GM23338 (cell line): ENCODE results near the gene LYRM7. TPM values are rescaled to one million over a fixed set of nuclear protein-coding genes. Genes with fewer than 3 reads are reported as not detected.

Experiments used
- ATAC-seq: fragments of 200-7000 bp; cut with Tn5 transposase; 3 replicates; pipeline ENCODE4 v1.9.1; 2020
- DNase-seq: peaks from one replicate; pipeline ENCODE4 v3.0.0-alpha.2; 2015; ENCODE audit warnings: low spot score
- H2AFZ ChIP-seq: fragments of 200-600 bp; sonication (generic); 2 replicates; pipeline ENCODE4 v1.8.0; 2016; ENCODE audit warnings: antibody characterized with exemption, mild to moderate bottlenecking, moderate library complexity
- H3F3A ChIP-seq: fragments of 200-600 bp; sonication (generic); replicated peaks from 2 replicates; pipeline ENCODE4 v1.8.0; 2017; ENCODE audit warnings: antibody characterized with exemption, mixed run types, low read depth
- H3K27ac ChIP-seq: fragments of 200-600 bp; sonication (generic); 2 replicates; pipeline ENCODE4 v1.6.1; 2016; ENCODE audit warnings: low read depth
- H3K27me3 ChIP-seq: fragments of 200-600 bp; sonication (generic); 2 replicates; pipeline ENCODE4 v1.8.0; 2016; ENCODE audit warnings: mild to moderate bottlenecking, mixed run types, moderate library complexity; ENCODE audit not compliant: insufficient read depth
- H3K36me3 ChIP-seq: fragments of 200-600 bp; sonication (generic); 2 replicates; pipeline ENCODE4 v1.8.0; 2016; ENCODE audit warnings: mild to moderate bottlenecking; ENCODE audit not compliant: insufficient read depth
- H3K4me1 ChIP-seq: fragments of 200-600 bp; sonication (generic); 2 replicates; pipeline ENCODE4 v1.8.0; 2016; ENCODE audit warnings: mild to moderate bottlenecking, moderate library complexity; ENCODE audit not compliant: insufficient read depth
- H3K4me2 ChIP-seq: fragments of 200-600 bp; sonication (generic); 2 replicates; pipeline ENCODE4 v1.7.1; 2017; ENCODE audit warnings: mixed run types
- H3K4me3 ChIP-seq: fragments of 200-600 bp; sonication (generic); 2 replicates; pipeline ENCODE4 v1.6.1; 2016; ENCODE audit warnings: mixed run types
- H3K79me2 ChIP-seq: fragments of 200-600 bp; sonication (generic); replicated peaks from 2 replicates; pipeline ENCODE4 v1.8.0; 2017; ENCODE audit warnings: mild to moderate bottlenecking; ENCODE audit not compliant: insufficient read depth
- H3K9me2 ChIP-seq: fragments of 200-600 bp; sonication (generic); 2 replicates; pipeline ENCODE4 v1.8.0; 2017; ENCODE audit not compliant: insufficient read depth
- H4K20me1 ChIP-seq: fragments of 200-600 bp; sonication (generic); replicated peaks from 2 replicates; pipeline ENCODE4 v1.8.0; 2017; ENCODE audit warnings: mild to moderate bottlenecking; ENCODE audit not compliant: insufficient read depth
- H3K27ac Mint-ChIP-seq: 2 replicates; pipeline ENCODE4 v1.8.0; 2020; ENCODE audit warnings: inconsistent platforms, mild to moderate bottlenecking, moderate library complexity, mixed read lengths
- H3K27me3 Mint-ChIP-seq: 3 replicates; pipeline ENCODE4 v1.8.0; 2022; ENCODE audit warnings: low read depth, mild to moderate bottlenecking, moderate library complexity, mixed read lengths, inconsistent platforms; ENCODE audit not compliant: insufficient read depth, poor library complexity
- H3K36me3 Mint-ChIP-seq: 3 replicates; pipeline ENCODE4 v1.8.0; 2021; ENCODE audit warnings: low read depth, mild to moderate bottlenecking, inconsistent platforms, moderate library complexity, mixed read lengths
- H3K4me1 Mint-ChIP-seq: 3 replicates; pipeline ENCODE4 v1.8.0; 2020; ENCODE audit warnings: mild to moderate bottlenecking, inconsistent platforms, mixed read lengths
- H3K4me3 Mint-ChIP-seq: 3 replicates; pipeline ENCODE4 v1.8.0; 2021; ENCODE audit warnings: moderate library complexity, mild to moderate bottlenecking, inconsistent platforms, mixed read lengths
- H3K9me3 Mint-ChIP-seq: 3 replicates; pipeline ENCODE4 v1.8.0; 2020; ENCODE audit warnings: moderate library complexity, mild to moderate bottlenecking, inconsistent platforms, mixed read lengths
- CREB1 ChIP-seq: fragments of 250-450 bp; sonication (Bioruptor Pico); IDR thresholded peaks from 2 replicates; pipeline ENCODE4 v1.5.0; 2020; ENCODE audit warnings: low read depth, mild to moderate bottlenecking, moderate library complexity
- EZH2 ChIP-seq: fragments of 200-600 bp; sonication (generic); IDR thresholded peaks from one replicate; pipeline ENCODE4 v1.8.0; 2017; ENCODE audit warnings: antibody characterized with exemption, mild to moderate bottlenecking, low read depth; ENCODE audit not compliant: unreplicated experiment
- NANOG ChIP-seq: IDR thresholded peaks from 2 replicates; pipeline ENCODE4 v1.6.1; 2016; ENCODE audit warnings: antibody characterized with exemption, borderline replicate concordance
- POLR2AphosphoS5 ChIP-seq: IDR thresholded peaks from 2 replicates; pipeline ENCODE4 v1.6.1; 2016; ENCODE audit warnings: antibody characterized with exemption, low read depth
- STAT1 ChIP-seq: IDR thresholded peaks from one replicate; pipeline ENCODE4 v1.6.1; 2016; ENCODE audit warnings: antibody characterized with exemption; ENCODE audit not compliant: unreplicated experiment
- ZNF114 ChIP-seq: fragments of 250-450 bp; sonication (Bioruptor Pico); IDR thresholded peaks from 2 replicates; pipeline ENCODE4 v1.5.0; 2020; ENCODE audit warnings: mild to moderate bottlenecking, moderate library complexity
- ZNF462 ChIP-seq: fragments of 250-450 bp; sonication (Bioruptor Pico); IDR thresholded peaks from 2 replicates; pipeline ENCODE4 v1.5.0; 2020; ENCODE audit warnings: mild to moderate bottlenecking, moderate library complexity
- polyA plus RNA-seq: library from polyadenylated mRNA; unstranded; fragments of >200 nt; fragmentation: Nextera tagmentation; extraction: Ambion mirVana; gene quantifications from 2 replicates; pipeline ENCODE4 v1.2.1, GENCODE V29; 2016
- total RNA-seq: library from RNA; depleted of rRNA; stranded (reverse); fragments of >200 nt; shearing (Covaris generic); gene quantifications from 2 replicates; pipeline ENCODE4 v1.2.3, GENCODE V29; 2014
- TF ChIP-seq, protein P1 (sequence below): IDR thresholded peaks from one replicate; pipeline ENCODE4 v1.6.1; 2018; ENCODE audit warnings: antibody characterized with exemption; ENCODE audit not compliant: unreplicated experiment
- TF ChIP-seq, protein P2 (sequence below): IDR thresholded peaks from 2 replicates; pipeline ENCODE4 v1.6.1; 2016; ENCODE audit warnings: antibody characterized with exemption
- TF ChIP-seq, protein P3 (sequence below), 2 experiments: fragments of 200-600 bp in 1 of 2; sonication (generic) in 1 of 2; conservative IDR thresholded peaks; 2 replicates each; pipeline versions ENCODE4 v1.5.1 to v1.6.1; 2016 to 2017; ENCODE audit warnings: antibody characterized with exemption in 2 of 2, low read depth in 2 of 2, mild to moderate bottlenecking in 2 of 2, moderate library complexity in 1 of 2

LYRM7 gene
- total and polyA plus RNA-seq, 2 experiments from 2014 or later = 11.3 to 34.8 TPM

- TF ChIP-seq, protein P1, sequence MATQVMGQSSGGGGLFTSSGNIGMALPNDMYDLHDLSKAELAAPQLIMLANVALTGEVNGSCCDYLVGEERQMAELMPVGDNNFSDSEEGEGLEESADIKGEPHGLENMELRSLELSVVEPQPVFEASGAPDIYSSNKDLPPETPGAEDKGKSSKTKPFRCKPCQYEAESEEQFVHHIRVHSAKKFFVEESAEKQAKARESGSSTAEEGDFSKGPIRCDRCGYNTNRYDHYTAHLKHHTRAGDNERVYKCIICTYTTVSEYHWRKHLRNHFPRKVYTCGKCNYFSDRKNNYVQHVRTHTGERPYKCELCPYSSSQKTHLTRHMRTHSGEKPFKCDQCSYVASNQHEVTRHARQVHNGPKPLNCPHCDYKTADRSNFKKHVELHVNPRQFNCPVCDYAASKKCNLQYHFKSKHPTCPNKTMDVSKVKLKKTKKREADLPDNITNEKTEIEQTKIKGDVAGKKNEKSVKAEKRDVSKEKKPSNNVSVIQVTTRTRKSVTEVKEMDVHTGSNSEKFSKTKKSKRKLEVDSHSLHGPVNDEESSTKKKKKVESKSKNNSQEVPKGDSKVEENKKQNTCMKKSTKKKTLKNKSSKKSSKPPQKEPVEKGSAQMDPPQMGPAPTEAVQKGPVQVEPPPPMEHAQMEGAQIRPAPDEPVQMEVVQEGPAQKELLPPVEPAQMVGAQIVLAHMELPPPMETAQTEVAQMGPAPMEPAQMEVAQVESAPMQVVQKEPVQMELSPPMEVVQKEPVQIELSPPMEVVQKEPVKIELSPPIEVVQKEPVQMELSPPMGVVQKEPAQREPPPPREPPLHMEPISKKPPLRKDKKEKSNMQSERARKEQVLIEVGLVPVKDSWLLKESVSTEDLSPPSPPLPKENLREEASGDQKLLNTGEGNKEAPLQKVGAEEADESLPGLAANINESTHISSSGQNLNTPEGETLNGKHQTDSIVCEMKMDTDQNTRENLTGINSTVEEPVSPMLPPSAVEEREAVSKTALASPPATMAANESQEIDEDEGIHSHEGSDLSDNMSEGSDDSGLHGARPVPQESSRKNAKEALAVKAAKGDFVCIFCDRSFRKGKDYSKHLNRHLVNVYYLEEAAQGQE = no peak
- TF ChIP-seq STAT1 (no peak), NANOG (no peak), ZNF462 (CRISPR knock-in tag) (no peak)
Measured at GRCh38 chr5:131239686-131240085, 68.9 kb downstream of the LYRM7 start (continued).

DNA sequence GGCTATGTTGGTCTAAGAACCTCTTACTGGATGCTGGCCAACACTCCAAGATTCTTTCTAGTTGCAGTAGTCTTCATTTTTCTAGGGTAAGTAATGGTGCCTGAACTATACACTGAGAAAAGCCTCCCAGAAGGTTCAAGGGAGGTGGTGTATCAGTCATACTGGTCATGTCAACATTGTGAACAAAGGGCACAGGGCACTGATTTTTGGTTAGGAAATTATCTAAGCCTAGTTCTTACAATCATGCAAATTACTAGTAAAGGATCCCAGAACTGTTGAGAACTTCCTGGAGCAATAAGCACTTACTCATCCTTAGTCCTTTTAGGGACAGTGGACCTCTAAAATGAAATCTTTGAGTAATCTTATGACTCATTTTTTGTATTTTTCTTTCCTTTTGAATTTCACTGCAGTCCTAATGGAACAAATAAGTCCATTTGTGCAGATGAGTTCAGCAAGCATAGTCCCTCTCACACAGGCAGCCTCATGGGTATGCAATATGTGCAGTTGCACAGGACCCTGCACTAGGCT, 72.0 kb downstream of the LYRM7 start:
- no peaks in the 10 kb centered on the region for H3K27me3 Mint-ChIP-seq
- Histone ChIP-seq H3K27me3 (no peaks in the 10 kb centered on the region), H3K4me1 (no peaks in the 10 kb centered on the region), H3K4me2 (no peak overlapping the region), H3K4me3 (no peak overlapping the region), H3F3A (no peaks in the 10 kb centered on the region), H3K27ac (no peak overlapping the region), H4K20me1 (no peaks in the 10 kb centered on the region), H3K79me2 (no peaks in the 10 kb centered on the region), H2AFZ (no peak overlapping the region), H3K9me2 (0 out of 2 replicates have a peak, but pooled peaks cover 4% of the 10 kb centered on the region), H3K36me3 (no peaks in the 10 kb centered on the region)
- no peaks in the 10 kb centered on the region; the same call in 2 of the 3 replicates for H3K36me3 Mint-ChIP-seq
- H3K9me3 Mint-ChIP-seq = peaks cover 10% of the 10 kb centered on the region; the same call in 2 of the 3 replicates
- H3K27ac Mint-ChIP-seq = no peak overlapping the region
- no peak overlapping the region for H3K4me3 Mint-ChIP-seq
- H3K4me1 Mint-ChIP-seq = no peaks in the 10 kb centered on the region
- ATAC-seq = no peak
- no peak for DNase-seq
- no peak for TF ChIP-seq POLR2AphosphoS5
- TF ChIP-seq ZNF114 (CRISPR knock-in tag) = no peak
- TF ChIP-seq EZH2 = no peak
- TF ChIP-seq STAT1 = no peak
- TF ChIP-seq, protein P2, sequence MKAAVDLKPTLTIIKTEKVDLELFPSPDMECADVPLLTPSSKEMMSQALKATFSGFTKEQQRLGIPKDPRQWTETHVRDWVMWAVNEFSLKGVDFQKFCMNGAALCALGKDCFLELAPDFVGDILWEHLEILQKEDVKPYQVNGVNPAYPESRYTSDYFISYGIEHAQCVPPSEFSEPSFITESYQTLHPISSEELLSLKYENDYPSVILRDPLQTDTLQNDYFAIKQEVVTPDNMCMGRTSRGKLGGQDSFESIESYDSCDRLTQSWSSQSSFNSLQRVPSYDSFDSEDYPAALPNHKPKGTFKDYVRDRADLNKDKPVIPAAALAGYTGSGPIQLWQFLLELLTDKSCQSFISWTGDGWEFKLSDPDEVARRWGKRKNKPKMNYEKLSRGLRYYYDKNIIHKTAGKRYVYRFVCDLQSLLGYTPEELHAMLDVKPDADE = no peak
- TF ChIP-seq, protein P3, sequence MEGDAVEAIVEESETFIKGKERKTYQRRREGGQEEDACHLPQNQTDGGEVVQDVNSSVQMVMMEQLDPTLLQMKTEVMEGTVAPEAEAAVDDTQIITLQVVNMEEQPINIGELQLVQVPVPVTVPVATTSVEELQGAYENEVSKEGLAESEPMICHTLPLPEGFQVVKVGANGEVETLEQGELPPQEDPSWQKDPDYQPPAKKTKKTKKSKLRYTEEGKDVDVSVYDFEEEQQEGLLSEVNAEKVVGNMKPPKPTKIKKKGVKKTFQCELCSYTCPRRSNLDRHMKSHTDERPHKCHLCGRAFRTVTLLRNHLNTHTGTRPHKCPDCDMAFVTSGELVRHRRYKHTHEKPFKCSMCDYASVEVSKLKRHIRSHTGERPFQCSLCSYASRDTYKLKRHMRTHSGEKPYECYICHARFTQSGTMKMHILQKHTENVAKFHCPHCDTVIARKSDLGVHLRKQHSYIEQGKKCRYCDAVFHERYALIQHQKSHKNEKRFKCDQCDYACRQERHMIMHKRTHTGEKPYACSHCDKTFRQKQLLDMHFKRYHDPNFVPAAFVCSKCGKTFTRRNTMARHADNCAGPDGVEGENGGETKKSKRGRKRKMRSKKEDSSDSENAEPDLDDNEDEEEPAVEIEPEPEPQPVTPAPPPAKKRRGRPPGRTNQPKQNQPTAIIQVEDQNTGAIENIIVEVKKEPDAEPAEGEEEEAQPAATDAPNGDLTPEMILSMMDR (conservative IDR thresholded peaks at IDR 0.05; ENCODE audit: low read depth in 2 of 2) = no peak
- TF ChIP-seq CREB1 = no peak
